Measurements from ENCODE around the gene AKT1S1. TPM values are rescaled to one million over a fixed set of nuclear protein-coding genes. Genes with fewer than 3 reads are reported as not detected.
"Not testable (repeated sequence)": the region's sequence is repeated elsewhere in the genome, so short reads cannot be mapped to it uniquely, and the experiment has no call there.

The AKT1S1 gene
- total RNA-seq = 10 to 100 TPM; 19.6 TPM

DNA sequence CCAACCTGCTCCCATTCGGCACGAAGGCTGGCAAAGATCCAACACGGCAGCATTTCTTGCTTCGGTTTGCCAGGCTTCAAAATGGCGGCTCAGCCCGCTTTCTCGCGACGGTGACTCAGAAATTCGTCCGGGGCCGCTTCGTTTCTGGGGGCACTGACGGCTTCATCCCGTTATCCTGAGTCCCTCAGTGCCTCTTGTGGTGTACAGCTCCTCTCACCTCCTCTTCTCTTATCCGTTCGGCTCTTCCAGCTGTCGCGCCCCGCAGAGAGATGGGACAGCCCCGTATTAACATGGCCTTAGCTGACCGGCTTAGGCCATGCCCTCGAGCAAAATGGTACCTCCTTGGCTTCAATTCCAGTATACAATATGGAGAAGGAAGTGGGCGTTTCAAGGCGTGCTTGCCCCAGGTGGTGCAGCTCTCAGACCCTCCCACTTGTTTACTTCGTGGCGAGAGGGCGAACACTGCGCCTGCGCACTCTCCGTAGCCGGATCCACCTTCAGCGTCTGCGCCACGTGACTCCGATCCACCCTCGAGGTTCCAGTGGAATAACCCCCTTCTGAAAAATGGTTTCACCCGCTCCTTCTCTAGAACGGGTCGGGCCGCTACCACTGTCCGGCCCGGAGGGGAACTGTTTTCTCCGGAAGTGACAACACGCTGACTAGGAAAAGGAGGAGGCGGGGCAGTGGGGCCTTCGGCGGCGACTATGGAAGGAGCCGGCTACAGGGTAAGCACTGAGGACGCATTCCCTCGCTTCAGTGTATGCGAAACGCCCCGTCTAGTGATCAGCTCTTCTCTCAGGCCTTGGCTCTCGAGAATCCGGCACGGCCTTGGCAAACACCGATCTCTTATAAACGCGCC, at the start of gene AKT1S1, which contains the start of gene TBC1D17:
TSS of gene AKT1S1 (minus strand) at position 336 of the 859 bp plus-strand sequence. CDS start 4,060 bp downstream, outside the sequence.
TSS of gene TBC1D17 (plus strand) at position 683 of the 859 bp plus-strand sequence. CDS start at position 705, 22 bp downstream.
- ChIA-PET POLR2A (interaction anchor here (0.8 to 2.9 kb wide), 10 partner anchors 9 to 52 kb away, joined by 3 to 21 read pairs (median 6); partner anchors contain the start of genes ATF5, IL4I1, NUP62 and PTOV1), CTCF (interaction anchor here (0.9 to 1.5 kb wide), 2 partner anchors 13 to 159 kb away, joined by 3 to 4 read pairs; no protein-coding TSS in a partner anchor)
- H3K4me1 Mint-ChIP-seq (ENCODE audit: low read depth) = peaks cover 26% of the 10 kb centered on the region
- H3K4me3 Mint-ChIP-seq = no peak within 1 kb of the TSS
- H3K36me3 Mint-ChIP-seq = peaks cover 30% of the 10 kb centered on the region
- intact Hi-C loops (cut with micrococcal nuclease) = loop anchor here (1.0 to 5.0 kb wide), 8 partner anchors 8 to 1238 kb away; partner anchors contain the start of genes FUZ and RPS11
- peak; percentile 99 for DNase-seq
- no peaks in the 10 kb centered on the region for H3K27me3 Mint-ChIP-seq
- H3K27ac Mint-ChIP-seq = no peak within 1 kb of the TSS
- no peaks in the 10 kb centered on the region for H3K9me3 Mint-ChIP-seq

DNA sequence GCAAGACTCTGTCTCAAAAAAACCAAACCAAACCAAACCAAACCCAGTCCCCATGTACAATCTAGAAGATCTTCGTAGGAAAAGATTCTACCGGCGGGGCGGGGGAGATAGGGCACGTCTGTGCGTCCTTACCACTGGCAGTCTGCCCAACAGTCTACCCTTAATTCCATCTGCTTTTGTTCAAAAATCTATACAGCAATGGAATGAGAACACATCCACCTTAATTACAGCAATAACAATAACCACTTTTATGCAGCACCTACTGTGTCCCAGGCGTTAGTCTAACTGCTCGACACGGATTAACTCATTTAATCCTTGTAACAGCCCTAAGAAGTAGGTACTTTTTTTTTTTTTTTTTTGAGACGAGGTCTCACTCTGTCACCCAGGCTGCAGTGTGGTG, 49.4 kb upstream of the AKT1S1 start:
- H3K27ac Mint-ChIP-seq = peak overlapping the region; percentile 54
- H3K36me3 Mint-ChIP-seq = peaks cover 71% of the 10 kb centered on the region
- ChIA-PET POLR2A (interaction anchor here (4.3 kb wide), 1 partner anchor 31 kb away, joined by 62 read pairs; the partner anchor contains the start of gene IL4I1), CTCF (interaction anchor here (1.0 kb wide), 1 partner anchor 11 kb away, joined by 3 read pairs; no protein-coding TSS in a partner anchor)
- no peak for DNase-seq
- H3K27me3 Mint-ChIP-seq = peaks cover 5% of the 10 kb centered on the region
- intact Hi-C loops (cut with micrococcal nuclease) = loop anchor here (5.0 kb wide), 1 partner anchor 114 kb away; the partner anchor contains the start of gene FUZ
- peaks cover 72% of the 10 kb centered on the region for H3K4me1 Mint-ChIP-seq (ENCODE audit: low read depth)
- peak overlapping the region; percentile 16 for H3K4me3 Mint-ChIP-seq
- no peaks in the 10 kb centered on the region for H3K9me3 Mint-ChIP-seq

DNA sequence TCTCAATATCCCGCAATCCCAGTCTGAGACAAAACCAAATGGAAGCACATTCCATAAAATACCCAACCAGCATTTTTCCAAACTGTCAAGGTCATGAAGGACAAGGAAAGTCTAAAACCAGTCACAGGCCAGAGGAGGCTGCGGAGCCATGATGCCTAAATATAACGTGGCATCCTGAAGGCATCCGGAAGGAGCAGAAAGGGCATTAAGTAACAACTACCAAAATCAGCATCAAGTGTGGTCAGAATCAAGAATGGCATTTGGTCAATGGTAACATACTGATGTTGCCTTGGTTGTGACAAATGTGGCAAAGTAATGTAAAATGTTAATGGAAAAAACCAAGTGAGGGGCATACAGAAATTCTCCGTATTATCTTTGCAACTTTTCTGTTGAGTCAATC, 48.3 kb upstream of the AKT1S1 start:
- Mint-ChIP-seq H3K36me3 (peaks cover 73% of the 10 kb centered on the region), H3K27me3 (peaks cover 5% of the 10 kb centered on the region), H3K9me3 (no peaks in the 10 kb centered on the region), H3K27ac (peak overlapping the region; percentile 54), H3K4me1 (ENCODE audit: low read depth) (peaks cover 74% of the 10 kb centered on the region), H3K4me3 (no peak overlapping the region)
- DNase-seq = no peak
- ChIA-PET POLR2A (no interaction called here), CTCF (no interaction called here)
- intact Hi-C loops (cut with micrococcal nuclease) = loop anchor here (5.0 kb wide), 1 partner anchor 113 kb away; the partner anchor contains the start of gene FUZ

DNA sequence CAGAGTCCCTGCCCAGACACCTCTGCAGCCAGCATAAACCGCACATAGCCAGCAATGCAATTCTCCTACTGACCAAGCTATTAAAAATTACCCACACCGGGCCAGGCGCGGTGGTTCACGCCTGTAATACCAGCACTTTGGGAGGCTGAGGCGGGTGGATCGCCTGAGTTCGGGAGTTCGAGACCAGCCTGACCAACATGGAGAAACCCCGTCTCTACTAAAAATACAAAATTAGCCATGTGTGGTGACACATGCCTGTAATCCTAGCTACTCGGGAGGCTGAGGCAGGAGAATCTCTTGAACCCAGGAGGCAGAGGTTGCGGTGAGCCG, 47.7 kb upstream of the AKT1S1 start:
- Mint-ChIP-seq H3K36me3 (peaks cover 70% of the 10 kb centered on the region), H3K4me1 (ENCODE audit: low read depth) (peaks cover 70% of the 10 kb centered on the region), H3K27ac (peak overlapping the region; percentile 45)
- H3K4me3 Mint-ChIP-seq, H3K9me3 Mint-ChIP-seq, H3K27me3 Mint-ChIP-seq, POLR2A ChIA-PET, CTCF ChIA-PET, DNase-seq: not testable (repeated sequence)
- intact Hi-C loops (cut with micrococcal nuclease) = loop anchor here (5.0 kb wide), 1 partner anchor 113 kb away; the partner anchor contains the start of gene FUZ

DNA sequence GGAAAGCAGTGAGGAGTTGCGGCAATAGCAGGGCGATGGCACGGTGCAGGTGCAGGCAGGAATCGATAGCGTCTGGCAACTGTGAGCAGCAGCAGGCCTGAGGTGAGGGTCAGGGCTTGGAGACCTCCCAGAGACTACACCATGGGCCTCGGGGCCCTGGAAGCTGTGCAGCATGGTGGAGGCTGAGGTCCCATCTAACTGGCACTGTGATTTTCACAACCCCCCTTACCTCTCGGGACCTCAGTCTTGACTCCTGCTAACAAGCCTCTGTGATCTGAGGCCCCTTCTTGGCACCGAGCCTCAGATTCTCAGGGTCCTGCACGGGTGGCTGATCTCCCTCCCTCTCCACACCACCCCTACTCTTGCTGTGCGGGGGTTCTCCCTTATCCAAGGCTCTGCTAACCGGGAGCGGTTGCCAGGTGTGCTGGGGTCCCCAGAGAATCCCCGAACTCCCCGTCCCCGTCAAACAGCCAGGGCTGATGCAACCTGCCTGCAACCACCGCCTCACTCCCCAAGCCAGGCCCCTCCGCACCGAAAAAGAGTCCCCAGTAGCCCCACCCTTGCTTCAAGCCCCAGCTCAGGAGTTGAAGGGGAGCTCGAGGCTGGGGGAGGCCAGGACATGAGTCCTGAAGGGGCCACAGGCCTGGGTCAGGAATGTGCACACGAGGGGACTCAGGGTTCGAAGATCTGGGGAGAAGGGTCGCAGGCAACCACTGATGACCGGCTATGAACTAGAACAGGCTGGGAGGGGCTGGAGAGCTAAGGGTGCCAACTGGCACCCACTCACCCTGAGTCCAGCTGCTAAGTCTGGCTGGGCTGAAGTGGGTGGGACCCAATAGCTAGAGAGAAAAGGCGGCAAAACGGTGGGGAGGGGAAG, 47.1 kb upstream of the AKT1S1 start:
- peak overlapping the region; percentile 82 for H3K27ac Mint-ChIP-seq
- DNase-seq = no peak
- ChIA-PET POLR2A (no interaction called here), CTCF (no interaction called here)
- H3K9me3 Mint-ChIP-seq = no peaks in the 10 kb centered on the region
- no peaks in the 10 kb centered on the region for H3K27me3 Mint-ChIP-seq
- H3K4me1 Mint-ChIP-seq (ENCODE audit: low read depth) = peaks cover 69% of the 10 kb centered on the region
- H3K36me3 Mint-ChIP-seq = peaks cover 68% of the 10 kb centered on the region
- intact Hi-C loops (cut with micrococcal nuclease) = no loop called here
- H3K4me3 Mint-ChIP-seq = no peak overlapping the region

DNA sequence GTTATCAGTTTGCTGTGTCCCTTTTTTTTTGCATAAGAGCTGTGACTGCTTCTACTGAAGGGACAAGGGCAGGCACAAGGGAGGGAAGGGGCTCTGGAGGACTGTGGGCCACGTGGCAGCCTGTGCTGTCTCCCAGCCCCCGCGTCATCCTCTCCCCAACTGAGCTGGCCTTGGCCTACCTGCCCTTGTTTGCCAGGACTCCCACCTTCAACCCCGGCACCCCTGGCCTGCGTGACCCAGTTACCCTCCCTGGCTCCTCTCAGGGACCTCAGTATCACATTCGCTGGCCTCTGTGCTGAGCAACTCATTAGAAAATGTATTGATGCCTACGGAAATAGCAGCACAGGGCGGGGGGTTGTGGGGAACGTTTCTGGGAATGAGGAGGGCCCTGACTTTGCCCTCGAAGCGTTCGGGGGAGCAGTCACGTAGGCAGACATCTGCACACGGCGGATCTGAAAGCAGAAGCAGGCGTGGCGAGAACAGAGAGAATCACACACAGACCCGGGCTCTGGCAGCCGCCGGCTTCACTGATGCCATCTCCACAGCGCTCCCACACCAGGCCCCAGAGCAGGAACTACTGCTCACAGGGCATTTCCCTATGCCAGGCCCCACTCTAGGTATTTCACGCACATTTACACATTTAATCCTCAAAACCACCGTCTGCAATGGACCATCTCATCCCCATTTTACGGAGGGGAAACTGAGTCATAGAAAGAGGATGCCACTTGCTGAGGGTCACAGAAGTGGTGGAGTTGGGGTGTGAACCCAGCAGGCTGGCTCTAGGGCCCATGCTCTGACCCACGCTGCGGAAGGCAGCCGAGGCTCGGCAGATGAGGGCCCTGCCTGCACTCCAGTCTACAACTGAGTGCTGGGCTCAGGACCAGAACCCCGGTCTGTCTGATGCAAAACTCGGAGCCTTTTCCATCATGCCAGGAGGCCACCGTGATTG, 46.2 kb upstream of the AKT1S1 start:
- H3K9me3 Mint-ChIP-seq = no peaks in the 10 kb centered on the region
- no peak overlapping the region for H3K4me3 Mint-ChIP-seq
- H3K36me3 Mint-ChIP-seq = peaks cover 64% of the 10 kb centered on the region
- no peak for DNase-seq
- H3K27ac Mint-ChIP-seq = peak overlapping the region; percentile 82
- POLR2A ChIA-PET = interaction anchor here (0.6 kb wide), 1 partner anchor 381 kb away, joined by 3 read pairs; no protein-coding TSS in a partner anchor
- CTCF ChIA-PET = no interaction called here
- peaks cover 70% of the 10 kb centered on the region for H3K4me1 Mint-ChIP-seq (ENCODE audit: low read depth)
- H3K27me3 Mint-ChIP-seq = no peaks in the 10 kb centered on the region
- intact Hi-C loops (cut with micrococcal nuclease) = no loop called here

DNA sequence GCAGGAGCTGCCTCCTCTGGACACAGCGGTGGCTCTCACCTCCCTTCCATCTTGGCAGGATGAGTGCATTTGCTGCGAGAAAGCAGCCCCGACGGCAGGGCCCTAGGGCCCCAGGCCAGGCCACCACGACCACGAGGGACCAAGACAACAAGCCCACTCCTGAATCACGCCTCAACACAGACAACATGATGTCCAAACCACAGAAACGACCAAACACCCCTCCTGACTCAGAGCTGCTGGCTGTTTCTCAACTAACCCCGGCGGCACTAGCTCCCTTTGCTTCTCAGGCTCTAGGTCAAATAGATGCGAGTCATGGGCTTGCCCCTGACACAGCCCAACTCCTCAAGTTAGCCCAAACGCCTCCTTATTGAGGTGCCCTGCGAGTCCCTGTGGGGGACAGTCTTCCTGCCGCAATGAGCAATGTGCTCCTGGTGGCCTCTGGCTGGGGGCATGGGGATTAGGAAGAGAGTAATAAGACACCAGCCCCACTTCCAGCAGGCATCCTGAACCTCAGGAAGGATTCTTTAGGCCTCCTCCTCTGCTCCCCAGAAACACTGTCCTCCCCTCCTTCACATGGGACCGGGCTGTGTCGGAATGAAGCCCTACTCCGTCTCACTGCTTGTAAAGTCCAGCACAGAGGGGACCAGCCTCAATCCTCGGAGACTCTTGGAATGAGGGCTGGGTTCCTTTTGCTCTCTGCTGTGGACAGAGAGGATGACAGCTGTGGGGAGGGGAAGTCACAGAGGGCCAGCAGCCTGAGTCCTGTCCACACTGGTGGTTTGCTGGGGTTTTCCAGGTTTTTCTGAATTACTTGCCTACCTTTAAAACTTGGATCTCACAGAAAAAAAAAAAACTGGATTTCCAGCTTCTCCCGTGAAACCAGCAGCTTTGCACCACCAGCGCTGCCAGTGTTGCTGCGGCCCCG, 45.0 kb upstream of the AKT1S1 start:
- POLR2A ChIA-PET = interaction anchor here (0.6 to 3.2 kb wide), 4 partner anchors 11 to 383 kb away, joined by 3 to 17 read pairs (median 4); no protein-coding TSS in a partner anchor
- H3K4me3 Mint-ChIP-seq = no peak overlapping the region
- DNase-seq = peak; percentile 53

DNA sequence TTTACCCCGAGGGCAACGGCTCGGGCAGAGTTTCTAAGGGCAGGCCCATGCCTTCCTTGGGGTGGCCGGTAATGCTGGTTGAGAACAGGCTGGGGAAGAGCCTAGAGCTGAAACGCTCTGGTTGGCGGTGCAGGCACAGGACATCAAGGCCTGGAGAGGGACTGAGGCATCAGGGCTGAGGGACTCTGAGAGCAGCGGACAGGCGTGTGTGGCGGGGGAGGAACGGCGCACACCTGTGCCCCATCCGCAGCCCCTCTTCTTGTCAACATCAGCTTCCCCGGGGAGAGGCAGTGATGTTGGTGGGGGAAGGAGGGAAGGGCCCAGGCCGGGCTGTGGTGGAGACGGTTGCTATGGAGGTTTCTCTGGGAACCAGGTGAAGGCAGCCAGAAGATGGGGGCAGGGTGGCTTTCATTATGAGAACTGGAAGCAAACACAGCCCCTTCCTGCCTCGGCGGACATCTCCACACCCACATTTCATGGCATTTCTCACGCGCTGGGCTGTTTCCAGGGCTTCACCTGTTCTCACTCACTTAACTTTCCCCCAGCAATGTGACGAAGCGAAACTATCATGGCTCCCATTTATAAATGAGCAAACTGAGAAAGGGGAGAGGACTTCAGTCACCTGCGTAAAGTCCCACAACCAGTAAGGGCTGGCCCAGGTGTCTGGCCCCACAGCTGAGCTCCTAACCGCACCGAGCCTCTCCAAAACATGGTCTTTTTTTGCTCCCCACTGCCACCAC, 43.6 kb upstream of the AKT1S1 start:
- POLR2A ChIA-PET = interaction anchor here (0.6 to 3.2 kb wide), 3 partner anchors 9 to 29 kb away, joined by 3 to 17 read pairs (median 5); no protein-coding TSS in a partner anchor
- Mint-ChIP-seq H3K27ac (peak overlapping the region; percentile 85), H3K4me1 (ENCODE audit: low read depth) (peaks cover 65% of the 10 kb centered on the region), H3K36me3 (peaks cover 63% of the 10 kb centered on the region), H3K9me3 (no peaks in the 10 kb centered on the region), H3K4me3 (peak overlapping the region; percentile 17), H3K27me3 (no peaks in the 10 kb centered on the region)
- CTCF ChIA-PET = no interaction called here
- peak; percentile 61 for DNase-seq
- intact Hi-C loops (cut with micrococcal nuclease) = no loop called here

More for the DNA sequence above, 45.0 kb upstream of the AKT1S1 start:
- peak overlapping the region; percentile 82 for H3K27ac Mint-ChIP-seq
- no peaks in the 10 kb centered on the region for H3K27me3 Mint-ChIP-seq
- peaks cover 62% of the 10 kb centered on the region for H3K36me3 Mint-ChIP-seq
- intact Hi-C loops (cut with micrococcal nuclease) = no loop called here
- peaks cover 65% of the 10 kb centered on the region for H3K4me1 Mint-ChIP-seq (ENCODE audit: low read depth)
- no peaks in the 10 kb centered on the region for H3K9me3 Mint-ChIP-seq
- CTCF ChIA-PET = no interaction called here

DNA sequence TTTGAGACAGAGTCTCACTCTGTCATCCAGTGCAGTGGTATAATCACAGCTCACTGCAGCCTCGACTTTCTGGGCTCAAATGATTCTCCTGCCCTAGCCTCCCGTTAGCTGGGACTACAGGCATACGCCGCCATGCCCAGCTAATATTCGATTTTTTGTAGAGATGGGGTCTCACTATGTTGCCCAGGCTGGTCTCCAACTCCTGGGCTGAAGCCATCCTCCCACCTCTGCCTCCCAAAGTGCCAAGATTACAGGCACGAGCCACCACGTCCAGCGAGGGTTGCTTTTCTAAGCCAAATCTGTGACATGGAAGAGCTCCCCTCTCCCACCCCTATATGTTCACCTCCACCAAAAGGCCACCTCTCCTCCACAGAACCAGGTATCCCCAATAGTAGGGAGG, 40.9 kb upstream of the AKT1S1 start:
- H3K36me3 Mint-ChIP-seq = peaks cover 67% of the 10 kb centered on the region
- no peak overlapping the region for H3K4me3 Mint-ChIP-seq
- H3K27ac Mint-ChIP-seq = peak overlapping the region; percentile 19
- H3K4me1 Mint-ChIP-seq (ENCODE audit: low read depth) = peaks cover 68% of the 10 kb centered on the region
- DNase-seq = no peak
- intact Hi-C loops (cut with micrococcal nuclease) = no loop called here
- POLR2A ChIA-PET = no interaction called here
- CTCF ChIA-PET = interaction anchor here (1.0 kb wide), 2 partner anchors 10 to 108 kb away, joined by 3 read pairs; partner anchors contain the start of gene ZNF473
- no peaks in the 10 kb centered on the region for H3K9me3 Mint-ChIP-seq
- H3K27me3 Mint-ChIP-seq = no peaks in the 10 kb centered on the region

All from activated CD4-positive, alpha-beta memory T cell treated with anti-CD3 and anti-CD28 coated beads for 36 hours (primary cell).